SU-DHL-6 (cell line): ENCODE results near the gene WDR18.

Experiments used
- CTCF ChIP-seq: fragments of 200-600 bp; sonication (generic); IDR thresholded peaks from one replicate; pipeline ENCODE4 v1.5.1; 2017; ENCODE audit warnings: antibody characterized with exemption, mild to moderate bottlenecking, low read length, moderate library complexity; ENCODE audit not compliant: insufficient read depth, poor library complexity, severe bottlenecking
- EZH2phosphoT487 ChIP-seq: fragments of 200-600 bp; sonication (generic), shearing (Covaris generic); conservative IDR thresholded peaks from 2 replicates; pipeline ENCODE4 v1.6.1; 2018; ENCODE audit warnings: mild to moderate bottlenecking, antibody characterized with exemption, low read length, moderate library complexity, mixed read lengths

- TF ChIP-seq CTCF = no peak
- TF ChIP-seq EZH2phosphoT487 = no peak
Observed at GRCh38 chr19:1038978-1039645, 55.0 kb downstream of the WDR18 start.
